K562 (cell line): ENCODE measurements around the gene ANXA9. TPM values are rescaled to one million over a fixed set of nuclear protein-coding genes. Genes with fewer than 3 reads are reported as not detected.

Source experiments
- CC2D1A ChIP-seq: fragments of 450-650 bp; IDR thresholded peaks from 2 replicates; pipeline ENCODE4 v1.6.1; 2017; ENCODE audit warnings: mild to moderate bottlenecking
- PML ChIP-seq: IDR thresholded peaks from 2 replicates; pipeline ENCODE4 v1.6.1; 2012; ENCODE audit warnings: low read length, inconsistent platforms
- PTTG1 ChIP-seq: fragments of 450-650 bp; IDR thresholded peaks from 2 replicates; pipeline ENCODE4 v1.6.1; 2016; ENCODE audit warnings: low read depth, mild to moderate bottlenecking, missing genetic modification characterization, missing compliant biosample characterization
- SREBF2 ChIP-seq: sonication (generic); formaldehyde crosslinking; IDR thresholded peaks from 2 replicates; pipeline ENCODE4 v1.4.0; 2020; ENCODE audit warnings: mild to moderate bottlenecking, missing genetic modification reagents
- THRAP3 ChIP-seq: fragments of 450-650 bp; IDR thresholded peaks from 2 replicates; pipeline ENCODE4 v1.6.1; 2016; ENCODE audit warnings: mild to moderate bottlenecking, inconsistent platforms, borderline replicate concordance
- XRCC5 ChIP-seq: fragments of 200-400 bp; formaldehyde crosslinking; IDR thresholded peaks from 2 replicates; pipeline ENCODE4 v1.6.1; 2017; ENCODE audit warnings: low read depth, mild to moderate bottlenecking, low read length
- polyA plus RNA-seq, 8 experiments: library from polyadenylated mRNA; depleted of rRNA in 4 of 8; stranded (reverse) in 5 of 8; unstranded in 3 of 8; fragments of >200 nt; fragmentation: Nextera tagmentation in 2 of 8; fragmentation: Illumina TruSeq in 1 of 8; extraction: Ambion mirVana in 2 of 8; extraction: Trizol in 1 of 8; gene quantifications; 2 replicates each; pipeline versions ENCODE4 v1.2.1 to v1.2.3, GENCODE V29; 2011 to 2014; ENCODE audit warnings: inconsistent platforms in 1 of 8, missing spikeins in 1 of 8
- total RNA-seq, 7 experiments: library from RNA; depleted of rRNA in 6 of 7; stranded (reverse); fragments of >200 nt in 6 of 7; fragmentation: Illumina TruSeq in 2 of 7; extraction: Trizol in 2 of 7; gene quantifications; 2 replicates each; pipeline versions ENCODE4 v1.2.1 to v1.2.3, GENCODE V29; 2011 to 2021; ENCODE audit warnings: low replicate concordance in 1 of 7
- TF ChIP-seq, protein P1 (sequence below): fragments of 450-650 bp; IDR thresholded peaks from 2 replicates; pipeline ENCODE4 v1.6.1; 2016; ENCODE audit warnings: mild to moderate bottlenecking, moderate library complexity
- TF ChIP-seq, protein P2 (sequence below): fragments of 250-450 bp; sonication (Bioruptor Pico); IDR thresholded peaks from 2 replicates; pipeline ENCODE4 v1.4.0; 2020

The ANXA9 gene
- total and polyA plus RNA-seq, 9 of the 15 experiments (the other 6 are each of a cell fraction or from before 2014, with no cell fraction given) = 0.24 to 1.6 (median 0.57) TPM

DNA sequence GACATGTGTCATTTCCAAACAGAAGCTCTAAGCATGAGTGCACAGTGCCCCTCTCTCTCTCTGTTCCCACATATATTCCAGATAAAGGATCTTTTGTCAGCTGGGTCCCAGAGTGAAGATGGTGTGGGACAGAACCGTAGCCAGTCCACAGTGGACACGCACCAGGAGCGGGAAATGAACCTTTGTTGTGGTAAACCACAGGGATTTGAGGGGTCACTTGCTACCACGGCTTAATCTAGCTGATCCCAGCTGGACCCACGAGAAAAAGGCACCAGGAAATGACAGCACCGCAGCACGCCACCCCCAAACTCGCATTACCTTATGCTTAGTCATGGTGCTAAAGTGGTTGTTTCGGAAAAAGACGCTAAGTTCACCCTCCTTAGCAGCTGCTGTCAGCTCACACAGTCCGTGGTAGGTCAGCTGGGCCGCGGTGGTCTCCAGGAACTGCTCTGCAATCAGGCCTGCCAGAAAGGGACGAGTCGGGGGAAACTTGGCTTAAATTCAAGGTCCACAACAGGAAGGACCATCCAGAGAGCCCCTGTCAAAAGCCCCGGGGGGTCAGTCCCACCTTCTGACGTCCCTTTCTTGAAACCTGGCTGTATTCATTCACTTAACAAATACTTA is 17.1 kb downstream of the ANXA9 start (continued):
- TF ChIP-seq, protein P1, sequence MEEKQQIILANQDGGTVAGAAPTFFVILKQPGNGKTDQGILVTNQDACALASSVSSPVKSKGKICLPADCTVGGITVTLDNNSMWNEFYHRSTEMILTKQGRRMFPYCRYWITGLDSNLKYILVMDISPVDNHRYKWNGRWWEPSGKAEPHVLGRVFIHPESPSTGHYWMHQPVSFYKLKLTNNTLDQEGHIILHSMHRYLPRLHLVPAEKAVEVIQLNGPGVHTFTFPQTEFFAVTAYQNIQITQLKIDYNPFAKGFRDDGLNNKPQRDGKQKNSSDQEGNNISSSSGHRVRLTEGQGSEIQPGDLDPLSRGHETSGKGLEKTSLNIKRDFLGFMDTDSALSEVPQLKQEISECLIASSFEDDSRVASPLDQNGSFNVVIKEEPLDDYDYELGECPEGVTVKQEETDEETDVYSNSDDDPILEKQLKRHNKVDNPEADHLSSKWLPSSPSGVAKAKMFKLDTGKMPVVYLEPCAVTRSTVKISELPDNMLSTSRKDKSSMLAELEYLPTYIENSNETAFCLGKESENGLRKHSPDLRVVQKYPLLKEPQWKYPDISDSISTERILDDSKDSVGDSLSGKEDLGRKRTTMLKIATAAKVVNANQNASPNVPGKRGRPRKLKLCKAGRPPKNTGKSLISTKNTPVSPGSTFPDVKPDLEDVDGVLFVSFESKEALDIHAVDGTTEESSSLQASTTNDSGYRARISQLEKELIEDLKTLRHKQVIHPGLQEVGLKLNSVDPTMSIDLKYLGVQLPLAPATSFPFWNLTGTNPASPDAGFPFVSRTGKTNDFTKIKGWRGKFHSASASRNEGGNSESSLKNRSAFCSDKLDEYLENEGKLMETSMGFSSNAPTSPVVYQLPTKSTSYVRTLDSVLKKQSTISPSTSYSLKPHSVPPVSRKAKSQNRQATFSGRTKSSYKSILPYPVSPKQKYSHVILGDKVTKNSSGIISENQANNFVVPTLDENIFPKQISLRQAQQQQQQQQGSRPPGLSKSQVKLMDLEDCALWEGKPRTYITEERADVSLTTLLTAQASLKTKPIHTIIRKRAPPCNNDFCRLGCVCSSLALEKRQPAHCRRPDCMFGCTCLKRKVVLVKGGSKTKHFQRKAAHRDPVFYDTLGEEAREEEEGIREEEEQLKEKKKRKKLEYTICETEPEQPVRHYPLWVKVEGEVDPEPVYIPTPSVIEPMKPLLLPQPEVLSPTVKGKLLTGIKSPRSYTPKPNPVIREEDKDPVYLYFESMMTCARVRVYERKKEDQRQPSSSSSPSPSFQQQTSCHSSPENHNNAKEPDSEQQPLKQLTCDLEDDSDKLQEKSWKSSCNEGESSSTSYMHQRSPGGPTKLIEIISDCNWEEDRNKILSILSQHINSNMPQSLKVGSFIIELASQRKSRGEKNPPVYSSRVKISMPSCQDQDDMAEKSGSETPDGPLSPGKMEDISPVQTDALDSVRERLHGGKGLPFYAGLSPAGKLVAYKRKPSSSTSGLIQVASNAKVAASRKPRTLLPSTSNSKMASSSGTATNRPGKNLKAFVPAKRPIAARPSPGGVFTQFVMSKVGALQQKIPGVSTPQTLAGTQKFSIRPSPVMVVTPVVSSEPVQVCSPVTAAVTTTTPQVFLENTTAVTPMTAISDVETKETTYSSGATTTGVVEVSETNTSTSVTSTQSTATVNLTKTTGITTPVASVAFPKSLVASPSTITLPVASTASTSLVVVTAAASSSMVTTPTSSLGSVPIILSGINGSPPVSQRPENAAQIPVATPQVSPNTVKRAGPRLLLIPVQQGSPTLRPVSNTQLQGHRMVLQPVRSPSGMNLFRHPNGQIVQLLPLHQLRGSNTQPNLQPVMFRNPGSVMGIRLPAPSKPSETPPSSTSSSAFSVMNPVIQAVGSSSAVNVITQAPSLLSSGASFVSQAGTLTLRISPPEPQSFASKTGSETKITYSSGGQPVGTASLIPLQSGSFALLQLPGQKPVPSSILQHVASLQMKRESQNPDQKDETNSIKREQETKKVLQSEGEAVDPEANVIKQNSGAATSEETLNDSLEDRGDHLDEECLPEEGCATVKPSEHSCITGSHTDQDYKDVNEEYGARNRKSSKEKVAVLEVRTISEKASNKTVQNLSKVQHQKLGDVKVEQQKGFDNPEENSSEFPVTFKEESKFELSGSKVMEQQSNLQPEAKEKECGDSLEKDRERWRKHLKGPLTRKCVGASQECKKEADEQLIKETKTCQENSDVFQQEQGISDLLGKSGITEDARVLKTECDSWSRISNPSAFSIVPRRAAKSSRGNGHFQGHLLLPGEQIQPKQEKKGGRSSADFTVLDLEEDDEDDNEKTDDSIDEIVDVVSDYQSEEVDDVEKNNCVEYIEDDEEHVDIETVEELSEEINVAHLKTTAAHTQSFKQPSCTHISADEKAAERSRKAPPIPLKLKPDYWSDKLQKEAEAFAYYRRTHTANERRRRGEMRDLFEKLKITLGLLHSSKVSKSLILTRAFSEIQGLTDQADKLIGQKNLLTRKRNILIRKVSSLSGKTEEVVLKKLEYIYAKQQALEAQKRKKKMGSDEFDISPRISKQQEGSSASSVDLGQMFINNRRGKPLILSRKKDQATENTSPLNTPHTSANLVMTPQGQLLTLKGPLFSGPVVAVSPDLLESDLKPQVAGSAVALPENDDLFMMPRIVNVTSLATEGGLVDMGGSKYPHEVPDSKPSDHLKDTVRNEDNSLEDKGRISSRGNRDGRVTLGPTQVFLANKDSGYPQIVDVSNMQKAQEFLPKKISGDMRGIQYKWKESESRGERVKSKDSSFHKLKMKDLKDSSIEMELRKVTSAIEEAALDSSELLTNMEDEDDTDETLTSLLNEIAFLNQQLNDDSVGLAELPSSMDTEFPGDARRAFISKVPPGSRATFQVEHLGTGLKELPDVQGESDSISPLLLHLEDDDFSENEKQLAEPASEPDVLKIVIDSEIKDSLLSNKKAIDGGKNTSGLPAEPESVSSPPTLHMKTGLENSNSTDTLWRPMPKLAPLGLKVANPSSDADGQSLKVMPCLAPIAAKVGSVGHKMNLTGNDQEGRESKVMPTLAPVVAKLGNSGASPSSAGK = peak; percentile 63
- TF ChIP-seq, protein P2, sequence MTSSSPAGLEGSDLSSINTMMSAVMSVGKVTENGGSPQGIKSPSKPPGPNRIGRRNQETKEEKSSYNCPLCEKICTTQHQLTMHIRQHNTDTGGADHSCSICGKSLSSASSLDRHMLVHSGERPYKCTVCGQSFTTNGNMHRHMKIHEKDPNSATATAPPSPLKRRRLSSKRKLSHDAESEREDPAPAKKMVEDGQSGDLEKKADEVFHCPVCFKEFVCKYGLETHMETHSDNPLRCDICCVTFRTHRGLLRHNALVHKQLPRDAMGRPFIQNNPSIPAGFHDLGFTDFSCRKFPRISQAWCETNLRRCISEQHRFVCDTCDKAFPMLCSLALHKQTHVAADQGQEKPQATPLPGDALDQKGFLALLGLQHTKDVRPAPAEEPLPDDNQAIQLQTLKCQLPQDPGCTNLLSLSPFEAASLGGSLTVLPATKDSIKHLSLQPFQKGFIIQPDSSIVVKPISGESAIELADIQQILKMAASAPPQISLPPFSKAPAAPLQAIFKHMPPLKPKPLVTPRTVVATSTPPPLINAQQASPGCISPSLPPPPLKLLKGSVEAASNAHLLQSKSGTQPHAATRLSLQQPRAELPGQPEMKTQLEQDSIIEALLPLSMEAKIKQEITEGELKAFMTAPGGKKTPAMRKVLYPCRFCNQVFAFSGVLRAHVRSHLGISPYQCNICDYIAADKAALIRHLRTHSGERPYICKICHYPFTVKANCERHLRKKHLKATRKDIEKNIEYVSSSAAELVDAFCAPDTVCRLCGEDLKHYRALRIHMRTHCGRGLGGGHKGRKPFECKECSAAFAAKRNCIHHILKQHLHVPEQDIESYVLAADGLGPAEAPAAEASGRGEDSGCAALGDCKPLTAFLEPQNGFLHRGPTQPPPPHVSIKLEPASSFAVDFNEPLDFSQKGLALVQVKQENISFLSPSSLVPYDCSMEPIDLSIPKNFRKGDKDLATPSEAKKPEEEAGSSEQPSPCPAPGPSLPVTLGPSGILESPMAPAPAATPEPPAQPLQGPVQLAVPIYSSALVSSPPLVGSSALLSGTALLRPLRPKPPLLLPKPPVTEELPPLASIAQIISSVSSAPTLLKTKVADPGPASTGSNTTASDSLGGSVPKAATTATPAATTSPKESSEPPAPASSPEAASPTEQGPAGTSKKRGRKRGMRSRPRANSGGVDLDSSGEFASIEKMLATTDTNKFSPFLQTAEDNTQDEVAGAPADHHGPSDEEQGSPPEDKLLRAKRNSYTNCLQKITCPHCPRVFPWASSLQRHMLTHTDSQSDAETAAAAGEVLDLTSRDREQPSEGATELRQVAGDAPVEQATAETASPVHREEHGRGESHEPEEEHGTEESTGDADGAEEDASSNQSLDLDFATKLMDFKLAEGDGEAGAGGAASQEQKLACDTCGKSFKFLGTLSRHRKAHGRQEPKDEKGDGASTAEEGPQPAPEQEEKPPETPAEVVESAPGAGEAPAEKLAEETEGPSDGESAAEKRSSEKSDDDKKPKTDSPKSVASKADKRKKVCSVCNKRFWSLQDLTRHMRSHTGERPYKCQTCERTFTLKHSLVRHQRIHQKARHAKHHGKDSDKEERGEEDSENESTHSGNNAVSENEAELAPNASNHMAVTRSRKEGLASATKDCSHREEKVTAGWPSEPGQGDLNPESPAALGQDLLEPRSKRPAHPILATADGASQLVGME (CRISPR knock-in tag) = no peak
- no peak for TF ChIP-seq XRCC5
- 0 out of 2 replicates have a peak, but pooled peaks have one; percentile 15 for TF ChIP-seq CC2D1A
- TF ChIP-seq PML = no peak
- TF ChIP-seq SREBF2 (CRISPR knock-in tag) = no peak; the same call in 1 of the 2 replicates
- no peak for TF ChIP-seq THRAP3
- no peak for TF ChIP-seq PTTG1 (tag)
